ENCODE data around the gene SNX9.

GRCh38 chr6:157777344-157777743, 45.7 kb upstream of the SNX9 start:
- no peak for TF ChIP-seq ZBTB7A (IDR thresholded peaks at IDR 0.05; ENCODE audit: low read depth)
- TF ChIP-seq EP300 (IDR thresholded peaks at IDR 0.05; ENCODE audit: borderline replicate concordance) = no peak
- no peak for TF ChIP-seq REST (IDR thresholded peaks at IDR 0.05; ENCODE audit: low read depth)
- TF ChIP-seq RAD21 (IDR thresholded peaks at IDR 0.05; ENCODE audit: low read depth) = no peak
- no peak for TF ChIP-seq TCF12 (IDR thresholded peaks at IDR 0.05; ENCODE audit: low read depth)
- TF ChIP-seq CEBPB (IDR thresholded peaks at IDR 0.05) = no peak
- no peak for TF ChIP-seq EGR1 (IDR thresholded peaks at IDR 0.05)
- TF ChIP-seq YY1 (IDR thresholded peaks at IDR 0.05; ENCODE audit: low read depth) = no peak
- TF ChIP-seq FOXM1 (IDR thresholded peaks at IDR 0.05; ENCODE audit: borderline replicate concordance, low read depth) = no peak
- TF ChIP-seq CREB1 (IDR thresholded peaks at IDR 0.05; ENCODE audit: low read depth) = no peak
- no peak for TF ChIP-seq TAF1 (IDR thresholded peaks at IDR 0.05; ENCODE audit: low read depth)
- TF ChIP-seq, protein P1, sequence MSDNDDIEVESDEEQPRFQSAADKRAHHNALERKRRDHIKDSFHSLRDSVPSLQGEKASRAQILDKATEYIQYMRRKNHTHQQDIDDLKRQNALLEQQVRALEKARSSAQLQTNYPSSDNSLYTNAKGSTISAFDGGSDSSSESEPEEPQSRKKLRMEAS (IDR thresholded peaks at IDR 0.05) = no peak
- no peak for TF ChIP-seq USF1 (IDR thresholded peaks at IDR 0.05)

Data from Ishikawa (cell line).